ENCODE data around the gene GLIPR1L2.
A peak's percentile ranks its signal among the peaks of the same experiment; 100 is the strongest.
"Not testable (repeated sequence)": the region's sequence is repeated elsewhere in the genome, so short reads cannot be mapped to it uniquely, and the experiment has no call there.

GLIPR1L2 gene

DNA sequence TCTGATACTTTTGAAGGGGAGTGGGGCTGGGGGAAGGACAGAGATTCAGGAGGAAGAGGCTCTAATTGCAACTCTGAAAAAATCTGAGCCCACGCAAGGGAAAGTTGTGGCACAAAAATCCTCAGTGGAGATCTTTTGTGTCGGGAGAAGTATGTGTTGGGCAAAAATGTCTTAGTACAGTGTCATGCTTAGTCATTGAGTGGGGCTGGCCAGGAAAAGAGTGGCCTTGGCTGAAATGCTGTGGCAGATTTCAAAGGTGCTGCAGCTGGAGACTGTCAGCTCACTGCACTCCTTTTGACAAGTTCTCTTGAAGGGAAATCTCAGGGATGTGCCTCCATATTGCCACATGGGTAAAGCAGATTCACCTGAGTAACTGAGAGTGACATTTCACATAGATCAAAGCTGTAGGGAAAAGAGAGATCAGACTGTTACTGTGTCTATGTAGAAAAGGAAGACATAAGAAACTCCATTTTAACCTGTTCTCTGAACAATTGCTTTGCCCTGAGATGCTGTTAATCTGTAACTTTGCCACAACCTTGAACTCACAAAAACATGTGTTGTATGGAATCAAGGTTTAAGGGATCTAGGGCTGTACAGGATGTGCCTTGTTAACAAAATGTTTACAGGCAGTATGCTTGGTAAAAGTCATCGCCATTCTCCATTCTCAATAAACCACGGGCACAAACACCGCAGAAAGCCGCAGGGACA, 53.7 kb downstream of the GLIPR1L2 start:
- no peak for DNase-seq (ENCODE audit: low read depth, low spot score)
- H3K4me3 ChIP-seq (ENCODE audit: low read depth, low read length), result no peak overlapping the region
- TF ChIP-seq CTCF (IDR thresholded peaks at IDR 0.05; ENCODE audit: insufficient read depth, low read length, missing control alignments), result no peak
- POLR2A ChIA-PET, result no interaction called here
- CTCF ChIA-PET, result no interaction called here

- POLR2A ChIA-PET; DNase-seq (ENCODE audit: low read depth, low spot score); H3K4me3 ChIP-seq (ENCODE audit: low read depth, low read length); CTCF ChIA-PET: not testable (repeated sequence)
Observed at GRCh38 chr12:75445137-75445507, 54.2 kb downstream of the GLIPR1L2 start.

GRCh38 chr12:75446857-75447256, 56.0 kb downstream of the GLIPR1L2 start:
- DNase-seq (ENCODE audit: low read depth, low spot score), result peak; percentile 45
- ChIA-PET CTCF (interaction anchor here (0.7 to 2.4 kb wide), 5 partner anchors 20 to 58 kb away, joined by 3 to 14 read pairs (median 3); no protein-coding TSS in a partner anchor), POLR2A (interaction anchor here (2.3 kb wide), 1 partner anchor 33 kb away, joined by 9 read pairs; the partner anchor contains the start of gene GLIPR1)
- no peak for TF ChIP-seq CTCF (IDR thresholded peaks at IDR 0.05; ENCODE audit: insufficient read depth, low read length, missing control alignments)
- H3K4me3 ChIP-seq (ENCODE audit: low read depth, low read length), result no peak overlapping the region

GRCh38 chr12:75447691-75448393, 57.0 kb downstream of the GLIPR1L2 start:
- ChIA-PET POLR2A (interaction anchor here (2.3 kb wide), 1 partner anchor 32 kb away, joined by 9 read pairs; the partner anchor contains the start of gene GLIPR1), CTCF (interaction anchor here (2.4 kb wide), 1 partner anchor 36 kb away, joined by 14 read pairs; no protein-coding TSS in a partner anchor)
- no peak overlapping the region for H3K4me3 ChIP-seq (ENCODE audit: low read depth, low read length)
- no peak for DNase-seq (ENCODE audit: low read depth, low spot score)
- no peak for TF ChIP-seq CTCF (IDR thresholded peaks at IDR 0.05; ENCODE audit: insufficient read depth, low read length, missing control alignments)

DNA sequence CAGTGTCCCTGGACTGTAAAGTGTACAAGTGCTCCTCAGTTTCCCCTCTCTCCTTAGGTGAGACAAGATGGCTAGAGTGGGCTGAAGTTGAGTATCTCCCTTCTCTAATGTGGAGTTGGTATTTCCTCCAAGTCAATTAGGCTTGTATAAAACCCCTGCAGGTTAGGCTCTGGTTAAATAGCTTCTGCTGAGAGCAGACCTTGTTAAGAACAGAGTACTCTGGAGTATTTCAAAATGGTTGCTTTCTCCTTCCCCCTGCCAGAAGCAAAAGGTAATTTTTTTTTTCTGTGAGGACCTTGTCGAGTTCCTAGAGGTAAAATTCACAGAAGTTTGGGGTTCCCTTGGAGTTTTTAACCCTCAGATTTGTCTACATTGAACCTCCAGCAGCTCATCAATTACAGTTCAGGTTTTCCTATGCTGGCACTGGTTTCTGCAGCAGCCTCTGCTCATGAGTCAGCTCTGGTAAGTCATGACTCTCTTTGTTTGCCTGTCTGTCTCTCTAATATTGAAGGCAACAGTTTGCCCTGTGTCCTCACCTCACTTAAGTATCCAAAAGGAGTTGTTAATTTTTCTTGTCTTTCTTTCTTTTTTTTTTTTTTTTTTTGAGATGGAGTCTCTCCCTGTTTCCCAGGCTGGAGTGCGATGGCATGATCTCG, 61.9 kb downstream of the GLIPR1L2 start:
- CTCF ChIA-PET, result interaction anchor here (1.0 to 2.5 kb wide), 3 partner anchors 32 to 62 kb away, joined by 3 to 9 read pairs (median 6); partner anchors contain the start of gene GLIPR1L2
- no peak for TF ChIP-seq CTCF (IDR thresholded peaks at IDR 0.05; ENCODE audit: insufficient read depth, low read length, missing control alignments)
- no peak overlapping the region for H3K4me3 ChIP-seq (ENCODE audit: low read depth, low read length)
- DNase-seq (ENCODE audit: low read depth, low spot score), result no peak
- POLR2A ChIA-PET, result interaction anchor here (0.6 kb wide), 1 partner anchor 55 kb away, joined by 3 read pairs; no protein-coding TSS in a partner anchor

DNA sequence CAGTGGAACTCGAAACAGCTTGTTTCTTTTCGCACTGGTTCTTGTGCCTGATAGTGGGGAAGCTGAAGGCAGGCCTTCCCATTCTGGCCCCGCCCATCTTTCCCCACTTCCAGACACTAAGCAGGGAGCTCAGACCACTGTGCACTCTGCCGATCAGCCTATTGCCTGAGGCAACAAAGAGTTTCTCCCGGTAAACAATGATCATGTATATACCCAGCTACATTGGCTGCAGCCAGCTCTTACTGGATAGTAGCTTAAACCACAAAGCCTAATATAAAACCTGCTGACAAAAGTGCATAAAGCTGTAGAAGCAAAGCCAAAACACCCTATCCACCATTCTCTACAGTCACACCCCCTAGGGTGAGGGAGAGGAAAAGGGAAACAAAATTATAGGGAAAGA, 65.0 kb downstream of the GLIPR1L2 start:
- ChIA-PET CTCF (interaction anchor here (0.7 kb wide), 1 partner anchor 25 kb away, joined by 3 read pairs; no protein-coding TSS in a partner anchor), POLR2A (no interaction called here)
- DNase-seq (ENCODE audit: low read depth, low spot score), result no peak
- H3K4me3 ChIP-seq (ENCODE audit: low read depth, low read length), result no peak overlapping the region
- no peak for TF ChIP-seq CTCF (IDR thresholded peaks at IDR 0.05; ENCODE audit: insufficient read depth, low read length, missing control alignments)

All from AG04449 (cell line).